HG03565 (cell line): ENCODE measurements around the gene FHL1.
"Not testable (repeated sequence)": the region's sequence is repeated elsewhere in the genome, so short reads cannot be mapped to it uniquely, and the experiment has no call there.

Experiments
- ATAC-seq: cut with Tn5 transposase; IDR thresholded peaks from one replicate; pipeline ENCODE4 v1.9.1; 2021; ENCODE audit warnings: mild to moderate bottlenecking, moderate library complexity; ENCODE audit not compliant: unreplicated experiment

Gene FHL1

GRCh38 chrX:136147315-136147901 is at the start of gene FHL1:
TSS of gene FHL1 (plus strand) at chrX:136147533.
- no peak for ATAC-seq

- ATAC-seq: no peak
Observed at GRCh38 chrX:136097871-136098805, 49.2 kb upstream of the FHL1 start.

DNA sequence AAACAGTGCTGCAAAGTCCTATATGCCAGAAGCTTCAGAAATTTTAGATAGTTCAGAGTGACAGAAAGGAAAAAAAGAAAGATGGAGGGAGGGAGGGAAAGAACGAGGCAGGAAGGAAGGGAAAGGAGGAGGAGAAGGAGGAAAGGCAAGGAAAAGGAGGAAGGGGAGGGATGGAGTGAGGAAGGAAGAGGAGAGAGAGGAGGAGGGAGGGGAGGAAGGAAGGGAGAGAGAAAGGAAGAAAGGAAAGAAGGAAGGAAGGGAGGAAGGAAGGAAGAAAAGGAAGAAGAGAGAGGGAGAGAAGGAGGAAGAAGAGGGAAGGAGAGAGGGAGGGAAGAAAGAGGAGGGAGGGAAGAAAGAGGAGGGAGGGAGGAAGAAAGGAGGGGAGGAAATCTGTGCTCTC is 42.4 kb upstream of the FHL1 start:
- ATAC-seq: no peak

GRCh38 chrX:136106920-136107528 is 40.3 kb upstream of the FHL1 start:
- no peak for ATAC-seq

- ATAC-seq: not testable (repeated sequence)
Observed at GRCh38 chrX:136108905-136109304, 38.4 kb upstream of the FHL1 start.

GRCh38 chrX:136112286-136112685 is 35.0 kb upstream of the FHL1 start:
- ATAC-seq: no peak

DNA sequence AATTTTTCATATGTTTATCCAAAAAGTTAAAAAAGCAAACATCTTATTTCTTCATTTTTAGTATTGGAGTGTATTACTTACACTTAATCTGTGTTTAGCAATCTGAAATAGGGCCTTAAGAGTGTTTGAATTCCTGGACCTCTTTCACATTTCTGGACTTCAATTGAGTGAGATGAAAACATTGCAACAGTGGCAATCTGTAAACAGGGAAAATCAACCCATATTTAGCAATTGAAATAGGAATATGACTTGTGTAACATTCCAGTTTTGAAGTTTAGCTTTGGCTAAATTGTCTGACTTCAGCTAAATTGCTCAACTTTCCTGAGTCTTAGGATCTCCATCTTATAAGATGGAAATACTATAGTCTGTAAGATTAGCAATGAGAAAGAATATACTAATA is 34.6 kb upstream of the FHL1 start:
- no peak for ATAC-seq

DNA sequence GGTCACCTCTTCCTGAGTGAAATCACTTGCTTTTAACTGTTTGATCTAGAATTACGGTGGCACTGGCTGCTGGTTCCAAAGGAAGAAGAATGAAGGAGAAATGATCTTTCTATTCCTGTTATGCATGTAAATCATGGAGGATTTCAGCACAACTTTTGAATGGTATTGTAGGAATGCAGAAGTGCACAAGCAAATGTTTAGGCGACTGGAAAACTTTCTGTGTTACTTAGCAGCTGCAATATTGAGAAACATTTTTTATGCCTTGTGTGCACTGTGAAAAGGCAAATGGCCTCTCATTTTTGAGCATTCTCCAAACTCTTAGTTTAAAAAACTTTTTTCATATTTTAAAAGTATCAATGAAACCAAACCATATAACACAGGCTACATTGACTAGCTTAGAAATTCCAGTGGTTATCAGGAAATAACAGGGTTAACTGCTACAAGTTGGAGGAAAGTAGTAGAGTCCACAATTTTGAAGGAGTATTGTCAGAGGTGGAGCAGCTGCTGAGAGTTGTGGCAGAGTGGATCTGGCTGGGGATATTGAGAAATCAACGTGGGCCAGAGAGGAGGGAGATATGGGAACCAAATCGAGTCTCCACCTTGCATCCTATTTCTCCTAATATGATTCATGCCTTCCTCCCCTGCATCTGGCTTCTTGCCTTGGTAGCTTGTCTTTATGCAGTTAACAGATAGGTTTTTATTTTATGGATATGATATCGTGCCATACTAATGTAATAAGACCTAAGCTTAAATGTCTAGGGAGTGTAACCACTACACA is 32.0 kb upstream of the FHL1 start:
- ATAC-seq: no peak

DNA sequence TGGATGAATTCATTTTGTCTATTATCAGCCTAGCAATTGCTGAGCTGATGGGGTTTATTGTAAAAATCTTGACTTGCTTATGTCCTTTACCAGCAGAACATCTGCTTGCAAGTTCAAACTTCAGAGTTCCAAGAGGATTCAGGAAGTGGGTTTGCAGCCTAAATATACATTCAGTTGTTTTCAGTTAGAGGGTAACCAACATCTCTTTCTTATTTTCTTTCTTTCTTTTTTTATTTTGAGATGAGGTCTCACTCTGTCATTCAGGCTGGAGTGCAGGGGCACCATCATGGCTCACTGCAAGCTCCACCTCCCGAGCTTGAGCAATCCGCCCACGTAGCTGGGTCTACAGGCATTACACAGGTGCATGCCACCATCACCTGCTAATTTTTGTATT is 31.4 kb upstream of the FHL1 start:
- no peak for ATAC-seq

GRCh38 chrX:136121788-136122187 is 25.5 kb upstream of the FHL1 start:
- no peak for ATAC-seq

DNA sequence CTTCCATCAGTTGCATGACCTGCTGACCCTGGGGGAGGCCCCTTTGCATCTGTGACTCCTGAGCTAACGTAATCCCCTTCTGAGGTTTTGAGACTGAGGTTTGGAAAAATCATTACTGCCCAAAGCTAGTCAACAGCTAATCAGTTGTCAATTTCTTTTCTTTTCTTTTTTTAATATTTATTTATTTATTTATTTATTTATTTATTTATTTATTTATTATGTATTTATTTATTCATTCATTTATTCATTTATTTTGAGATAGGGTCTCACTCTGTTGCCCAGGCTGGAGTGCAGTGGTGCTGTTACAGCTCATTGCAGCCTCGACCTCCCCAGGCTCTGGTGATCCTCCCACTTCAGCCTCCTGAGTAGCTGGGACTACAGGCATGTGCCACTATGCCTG is 25.1 kb upstream of the FHL1 start:
- ATAC-seq: no peak

DNA sequence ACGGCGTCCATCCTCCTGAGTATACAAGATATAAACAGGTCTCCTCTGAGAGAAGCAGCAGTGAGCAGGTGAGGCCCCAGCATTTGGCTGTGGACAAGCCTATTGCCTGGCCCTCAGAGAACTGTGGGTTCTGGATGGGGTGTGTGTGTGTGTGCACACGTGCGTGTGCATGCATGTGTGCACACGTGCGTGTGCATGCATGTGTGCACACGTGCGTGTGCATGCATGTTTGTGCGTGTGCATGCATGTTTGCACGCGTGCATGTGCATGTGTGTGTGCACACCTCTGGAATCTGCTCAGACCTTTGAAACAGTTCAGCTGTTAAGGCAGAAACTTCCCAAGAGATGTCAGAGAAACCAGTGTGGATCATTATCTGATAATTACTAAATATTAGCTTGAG is 22.2 kb upstream of the FHL1 start:
- ATAC-seq: no peak

DNA sequence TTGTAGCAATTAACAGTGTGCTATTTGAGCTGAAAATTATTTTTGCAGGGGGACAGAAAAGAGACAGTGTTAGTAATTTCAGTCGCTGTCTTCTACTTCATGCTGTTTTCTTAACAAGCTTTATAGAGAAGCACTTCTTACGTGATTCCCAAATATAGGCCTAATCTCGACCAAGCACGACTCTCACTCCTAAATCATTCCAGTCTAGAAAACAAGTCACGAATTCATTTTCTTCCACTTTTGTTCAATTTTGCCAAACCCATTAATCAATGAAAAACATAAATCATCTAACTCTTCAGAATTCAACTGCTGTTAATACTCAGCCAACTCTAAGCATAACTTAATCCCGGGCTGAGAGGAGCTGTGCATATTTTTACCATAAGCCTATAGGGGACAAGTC is 21.0 kb upstream of the FHL1 start:
- ATAC-seq: no peak

- no peak for ATAC-seq
Observed at GRCh38 chrX:136126872-136127406, 20.4 kb upstream of the FHL1 start.

- no peak for ATAC-seq
Observed at GRCh38 chrX:136128743-136129142, 18.6 kb upstream of the FHL1 start.

- no peak for ATAC-seq
Observed at GRCh38 chrX:136130931-136131833, 16.2 kb upstream of the FHL1 start.

- no peak for ATAC-seq
Observed at GRCh38 chrX:136138939-136139338, 8.4 kb upstream of the FHL1 start.

DNA sequence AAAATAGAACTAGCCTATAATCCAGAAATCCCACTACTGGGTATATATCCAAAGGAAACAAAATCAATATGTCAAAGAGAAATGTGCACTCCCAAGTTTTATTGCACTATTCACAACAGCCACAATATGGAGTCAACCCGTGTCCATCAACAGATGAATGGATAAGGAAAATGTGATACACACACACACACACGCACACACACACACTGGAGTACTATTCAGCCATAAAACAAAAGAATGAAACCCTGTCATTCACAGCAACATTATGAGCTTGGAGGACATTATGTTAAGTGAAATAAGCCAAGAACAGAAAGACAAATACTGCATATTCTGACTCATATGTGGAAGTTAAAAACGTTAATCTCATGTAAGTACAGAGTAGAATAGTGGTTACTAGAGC is 5.8 kb upstream of the FHL1 start:
- no peak for ATAC-seq

DNA sequence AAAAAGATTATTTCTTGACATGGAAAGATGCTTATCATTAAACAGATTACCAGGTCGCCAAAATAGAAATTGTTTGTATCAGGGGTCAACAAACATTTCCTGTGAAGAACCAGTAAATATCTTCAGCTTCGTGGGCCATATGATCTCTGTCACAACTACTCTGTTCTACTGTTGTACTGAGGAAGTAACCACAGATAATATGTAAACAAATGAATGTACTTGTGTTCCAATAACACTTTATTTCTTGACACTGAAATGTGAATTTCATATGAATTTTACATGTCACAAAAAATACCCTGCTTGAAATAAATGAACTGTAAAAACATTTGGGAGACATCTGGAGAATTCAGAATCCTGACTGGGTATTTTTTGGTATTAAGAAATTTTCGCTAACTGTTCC is 4.7 kb upstream of the FHL1 start:
- no peak for ATAC-seq

- ATAC-seq: no peak
Observed at GRCh38 chrX:136143711-136144110, 3.6 kb upstream of the FHL1 start.
